ENCODE results near the gene NDUFA11. TPM values are rescaled to one million over a fixed set of nuclear protein-coding genes. Genes with fewer than 3 reads are reported as not detected.

NDUFA11 gene
- total and polyA plus RNA-seq, 9 of the 15 experiments (the other 6 are each of a cell fraction or from before 2014, with no cell fraction given): 63.3 to 486 (median 274) TPM

GRCh38 chr19:5918463-5919079 is 15.0 kb upstream of the NDUFA11 start:
- Histone ChIP-seq H3K9me1 (ENCODE audit: control insufficient read depth, insufficient read depth, low read length) (no peaks in the 10 kb centered on the region), H3K4me1 (replicated peaks in 1 of 2; ENCODE audit: control insufficient read depth in 2 of 2, insufficient read depth in 2 of 2, low read length in 2 of 2) (peaks cover 0 to 15% of the 10 kb centered on the region in 2 experiments; a peak in 2 of 5 replicates), H3K79me2 (ENCODE audit: control insufficient read depth, insufficient read depth, low read length) (no peaks in the 10 kb centered on the region), H4K20me1 (replicated peaks; ENCODE audit: control insufficient read depth, insufficient read depth, low read length) (no peaks in the 10 kb centered on the region), H3K9me3 (replicated peaks; ENCODE audit: control insufficient read depth, insufficient read depth, low read depth, low read length) (no peaks in the 10 kb centered on the region), H3K9ac (ENCODE audit: insufficient read depth in 1 of 2, low read depth in 2 of 2, low read length in 2 of 2) (peak overlapping the region in 1 of 2 experiments; percentile 58; a peak in 1 of 4 replicates), H3K4me3 (no peak overlapping the region), H3K36me3 (ENCODE audit: control insufficient read depth, insufficient read depth, low read length) (peaks cover 79% of the 10 kb centered on the region; the same call in 1 of the 3 replicates), H2AFZ (ENCODE audit: low read depth, low read length) (no peak overlapping the region), H3K27ac (ENCODE audit: extremely low read depth, low read depth, low read length) (no peak overlapping the region), H3K4me2 (ENCODE audit: insufficient read depth, low read length) (no peak overlapping the region), H3K27me3 (ENCODE audit: control insufficient read depth in 2 of 2, insufficient read depth in 2 of 2, low read length in 2 of 2) (no peaks in the 10 kb centered on the region)
- ChIA-PET CTCF (ENCODE audit: low intra/inter-chr PET ratio) (no interaction called here), POLR2A (interaction anchor here (1.2 kb wide), 1 partner anchor 15 kb away, joined by 3 read pairs; the partner anchor contains the start of gene NDUFA11)
- in situ Hi-C loops (cut with MboI): no loop called here
- DNase-seq (ENCODE audit: extremely low read depth in 1 of 4, low spot score in 3 of 4) (no peak), ATAC-seq (no peak), FAIRE-seq (no peak)
- intact Hi-C loops (cut with micrococcal nuclease): no loop called here
- 97% methylated on average over 18 of the region's 20 CpGs for WGBS (ENCODE audit: insufficient coverage, low coverage, missing lambda C conversion rate)
- no TSS peak for BruUV-seq (replicated peaks)
- TF ChIP-seq E4F1 (CRISPR knock-in tag; IDR thresholded peaks at IDR 0.05; ENCODE audit: borderline replicate concordance) (no peak), RBM22 (IDR thresholded peaks at IDR 0.05; ENCODE audit: low read depth, low read length, poor library complexity, severe bottlenecking) (peak; percentile 59)

Measured in K562 (cell line).